PFSK-1 (cell line): ENCODE measurements around the gene TRPV4.

ENCODE experiments used
- FOXP2 ChIP-seq: optimal IDR thresholded peaks from 2 replicates; pipeline ENCODE3; 2011; ENCODE audit warnings: borderline replicate concordance, control low read depth, inconsistent platforms; ENCODE audit not compliant: insufficient read depth; ENCODE audit errors: extremely low read length, extremely low read depth
- POLR2AphosphoS5 ChIP-seq: IDR thresholded peaks from 2 replicates; pipeline ENCODE4 v1.6.1; 2012; ENCODE audit warnings: low read depth, mild to moderate bottlenecking, control low read depth, low read length, moderate library complexity
- REST ChIP-seq, 2 experiments: IDR thresholded peaks; 2 replicates each; pipeline versions ENCODE4 v1.6.1 to v1.8.0; 2011 to 2012; ENCODE audit warnings: low read depth in 2 of 2, low read length in 2 of 2, control low read depth in 1 of 2, inconsistent platforms in 1 of 2, mild to moderate bottlenecking in 1 of 2, moderate library complexity in 1 of 2; ENCODE audit not compliant: insufficient read depth in 1 of 2
- SIN3A ChIP-seq: IDR thresholded peaks from 2 replicates; pipeline ENCODE4 v1.6.1; 2012; ENCODE audit warnings: mild to moderate bottlenecking, low read length, moderate library complexity, borderline replicate concordance; ENCODE audit not compliant: insufficient read depth
- TAF1 ChIP-seq: IDR thresholded peaks from 2 replicates; pipeline ENCODE4 v1.6.1; 2012; ENCODE audit warnings: low read length, control low read depth, borderline replicate concordance; ENCODE audit not compliant: insufficient read depth

Gene TRPV4

GRCh38 chr12:109760031-109760929, 72.9 kb downstream of the TRPV4 start:
- TF ChIP-seq POLR2AphosphoS5 (no peak), SIN3A (no peak), REST (IDR thresholded peaks at IDR 0.05; ENCODE audit: insufficient read depth in 1 of 2, low read depth in 2 of 2, low read length in 2 of 2) (no peak), FOXP2 (no peak), TAF1 (no peak)

GRCh38 chr12:109759595-109759994, 73.6 kb downstream of the TRPV4 start:
- TF ChIP-seq TAF1 (no peak), FOXP2 (no peak), POLR2AphosphoS5 (no peak), SIN3A (no peak), REST (IDR thresholded peaks at IDR 0.05; ENCODE audit: insufficient read depth in 1 of 2, low read depth in 2 of 2, low read length in 2 of 2) (no peak)

GRCh38 chr12:109758426-109759420, 74.5 kb downstream of the TRPV4 start:
- TF ChIP-seq REST (IDR thresholded peaks at IDR 0.05; ENCODE audit: insufficient read depth in 1 of 2, low read depth in 2 of 2, low read length in 2 of 2) (no peak), FOXP2 (no peak), POLR2AphosphoS5 (no peak), TAF1 (no peak)

GRCh38 chr12:109757671-109758265, 75.4 kb downstream of the TRPV4 start:
- TF ChIP-seq POLR2AphosphoS5 (no peak), TAF1 (no peak), FOXP2 (no peak), SIN3A (no peak), REST (IDR thresholded peaks at IDR 0.05; ENCODE audit: insufficient read depth in 1 of 2, low read depth in 2 of 2, low read length in 2 of 2) (no peak)
